Breast epithelium (tissue), 4 donors: Measurements from ENCODE around the gene CPA4. TPM values are rescaled to one million over a fixed set of nuclear protein-coding genes. Genes with fewer than 3 reads are reported as not detected.

ENCODE experiments used
- DNase-seq, 2 donors: peaks; one replicate each; pipeline ENCODE4 v3.0.0-alpha.2; 2019; ENCODE audit warnings: low spot score in 2 of 2
- H3K27ac ChIP-seq, 2 donors: fragments of 200-600 bp; sonication (generic) in 1 of 2; one replicate each; pipeline ENCODE4 v1.5.1; 2016 to 2019; ENCODE audit warnings: mild to moderate bottlenecking in 1 of 2
- H3K27me3 ChIP-seq, 2 donors: fragments of 200-600 bp; sonication (generic) in 1 of 2; one replicate each; pipeline versions ENCODE4 v1.5.1 to v1.6.0; 2017 to 2019; ENCODE audit warnings: control low read depth in 1 of 2, mild to moderate bottlenecking in 1 of 2
- H3K36me3 ChIP-seq: fragments of 200-600 bp; one replicate; pipeline ENCODE4 v1.5.1; 2019
- H3K4me1 ChIP-seq, 2 donors: fragments of 200-600 bp; sonication (generic); one replicate each; pipeline ENCODE4 v1.5.1; 2016 to 2019; ENCODE audit warnings: control low read depth in 1 of 2
- H3K4me3 ChIP-seq, 3 donors: fragments of 200-600 bp; sonication (generic); 1 replicate in 2 of 3; 2 replicates in 1 of 3; pipeline ENCODE4 v1.5.1; 2016 to 2019; ENCODE audit warnings: mild to moderate bottlenecking in 3 of 3, moderate library complexity in 2 of 3
- H3K9me3 ChIP-seq, 2 donors: fragments of 200-600 bp; sonication (generic) in 1 of 2; one replicate each; pipeline ENCODE4 v1.5.1; 2016 to 2019; ENCODE audit warnings: control low read depth in 1 of 2
- POLR2A ChIP-seq: fragments of 450-650 bp; IDR thresholded peaks from one replicate; pipeline ENCODE4 v1.6.1; 2016; ENCODE audit warnings: antibody characterized with exemption, mild to moderate bottlenecking, moderate library complexity
- POLR2AphosphoS5 ChIP-seq, 3 donors: sonication (generic); formaldehyde crosslinking; IDR thresholded peaks; one replicate each; pipeline ENCODE4 v1.6.1; 2017; ENCODE audit warnings: antibody characterized with exemption in 3 of 3
- intact Hi-C: fragments of 100-400 bp; cut with DNase I; formaldehyde crosslinking; loops from one replicate; pipeline ENCODE4 v1.15.1; 2023; ENCODE audit warnings: low total_unique reads
- total RNA-seq, 3 donors: library from RNA; depleted of rRNA; stranded (reverse); fragments of >200 nt; gene quantifications; one replicate each; pipeline ENCODE4 v1.1.0, GENCODE V29; 2016
- TF ChIP-seq, protein P1 (sequence below), 3 donors: fragments of 450-650 bp; IDR thresholded peaks; one replicate each; pipeline ENCODE4 v1.5.1; 2016 to 2017; ENCODE audit warnings: antibody characterized with exemption in 3 of 3, mild to moderate bottlenecking in 3 of 3, moderate library complexity in 3 of 3

CPA4 gene
- total RNA-seq, 3 donors from 2014 or later: 0.98 to 2.0 TPM; not detected in 1

DNA sequence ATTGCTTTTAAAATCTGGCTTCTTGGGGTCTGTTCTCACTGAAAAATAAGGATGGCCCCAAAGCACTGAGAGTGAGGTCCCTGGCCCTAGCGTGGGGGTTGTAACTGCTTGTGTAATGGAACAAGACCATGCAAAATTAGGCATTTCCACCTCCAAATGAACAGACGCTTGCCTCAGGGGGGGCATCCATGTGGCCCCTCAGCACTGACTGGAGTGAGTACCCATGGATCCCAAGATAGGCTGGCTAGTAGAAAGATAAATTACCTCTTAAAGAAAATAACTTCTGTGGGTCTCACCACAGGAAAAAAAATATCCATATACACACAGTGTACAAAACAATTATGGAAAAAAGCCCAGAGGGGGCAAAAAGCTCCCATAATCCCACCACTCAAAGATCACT is 72.1 kb downstream of the CPA4 start:
- Histone ChIP-seq H3K4me3 (no peak overlapping the region), H3K27me3 (no peaks in the 10 kb centered on the region), H3K27ac (peak overlapping the region in 1 of 2 donors; percentile 40), H3K4me1 (peaks cover 6 to 13% of the 10 kb centered on the region in 2 donors), H3K36me3 (no peaks in the 10 kb centered on the region), H3K9me3 (no peaks in the 10 kb centered on the region)
- DNase-seq: no peak
- TF ChIP-seq POLR2A (no peak), POLR2AphosphoS5 (IDR thresholded peaks at IDR 0.05) (no peak)
- TF ChIP-seq, protein P1, sequence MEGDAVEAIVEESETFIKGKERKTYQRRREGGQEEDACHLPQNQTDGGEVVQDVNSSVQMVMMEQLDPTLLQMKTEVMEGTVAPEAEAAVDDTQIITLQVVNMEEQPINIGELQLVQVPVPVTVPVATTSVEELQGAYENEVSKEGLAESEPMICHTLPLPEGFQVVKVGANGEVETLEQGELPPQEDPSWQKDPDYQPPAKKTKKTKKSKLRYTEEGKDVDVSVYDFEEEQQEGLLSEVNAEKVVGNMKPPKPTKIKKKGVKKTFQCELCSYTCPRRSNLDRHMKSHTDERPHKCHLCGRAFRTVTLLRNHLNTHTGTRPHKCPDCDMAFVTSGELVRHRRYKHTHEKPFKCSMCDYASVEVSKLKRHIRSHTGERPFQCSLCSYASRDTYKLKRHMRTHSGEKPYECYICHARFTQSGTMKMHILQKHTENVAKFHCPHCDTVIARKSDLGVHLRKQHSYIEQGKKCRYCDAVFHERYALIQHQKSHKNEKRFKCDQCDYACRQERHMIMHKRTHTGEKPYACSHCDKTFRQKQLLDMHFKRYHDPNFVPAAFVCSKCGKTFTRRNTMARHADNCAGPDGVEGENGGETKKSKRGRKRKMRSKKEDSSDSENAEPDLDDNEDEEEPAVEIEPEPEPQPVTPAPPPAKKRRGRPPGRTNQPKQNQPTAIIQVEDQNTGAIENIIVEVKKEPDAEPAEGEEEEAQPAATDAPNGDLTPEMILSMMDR (IDR thresholded peaks at IDR 0.05): no peak
- intact Hi-C loops: no loop called here

DNA sequence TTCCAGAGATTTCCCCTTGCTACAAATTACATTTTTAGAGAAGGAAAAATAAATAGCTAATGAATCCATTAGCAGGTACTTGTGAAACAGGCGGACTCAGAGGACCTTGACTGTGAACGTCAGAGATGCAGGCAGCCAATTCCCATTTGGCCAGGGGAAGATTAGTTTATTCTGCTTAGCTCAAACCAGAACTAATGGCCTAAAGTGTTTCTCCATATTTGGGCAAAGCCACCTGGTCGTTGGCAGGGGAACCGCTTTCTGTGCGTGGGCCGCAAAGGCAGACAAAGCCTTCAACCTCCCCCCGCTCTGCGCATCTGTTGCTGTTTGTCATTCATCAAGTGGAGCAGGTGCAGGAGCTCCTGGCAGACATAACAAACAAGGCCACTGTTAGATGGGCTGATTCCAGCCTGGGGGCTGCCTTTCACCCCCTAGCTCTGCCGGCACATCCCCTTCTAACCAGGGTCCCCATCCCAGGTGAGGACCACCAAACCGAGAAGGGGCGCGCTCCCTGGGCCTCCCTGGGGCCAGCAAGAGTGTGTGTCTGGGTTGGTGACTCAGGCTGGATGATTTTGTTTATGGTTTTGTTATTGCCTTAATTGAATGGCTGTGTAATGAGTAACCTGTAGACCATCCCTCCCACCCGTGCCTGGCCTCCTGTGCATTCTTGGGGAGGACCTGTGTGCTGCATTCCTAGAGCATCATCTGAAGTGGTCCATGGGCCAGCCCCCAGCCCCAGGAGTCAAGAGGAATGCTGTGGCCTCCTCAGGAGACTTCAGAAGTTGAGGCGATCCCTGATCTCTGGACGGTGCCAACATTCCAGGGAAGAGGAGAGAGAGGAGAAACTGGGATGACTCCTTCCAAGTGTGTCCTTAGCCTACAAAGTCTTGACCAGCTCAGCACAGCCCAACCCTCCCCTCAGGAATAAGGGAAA is 72.8 kb downstream of the CPA4 start:
- no peaks in the 10 kb centered on the region for H3K36me3 ChIP-seq
- DNase-seq: peak in 1 of 2 donors; percentile 73
- no peaks in the 10 kb centered on the region for H3K9me3 ChIP-seq
- intact Hi-C loops: no loop called here
- H3K27ac ChIP-seq: peak overlapping the region in 1 of 2 donors; percentile 40
- peaks cover 6 to 15% of the 10 kb centered on the region in 2 donors for H3K4me1 ChIP-seq
- H3K27me3 ChIP-seq: no peaks in the 10 kb centered on the region
- H3K4me3 ChIP-seq: no peak overlapping the region
- TF ChIP-seq POLR2AphosphoS5 (IDR thresholded peaks at IDR 0.05) (no peak), POLR2A (no peak)
- TF ChIP-seq, protein P1 (IDR thresholded peaks at IDR 0.05): no peak

DNA sequence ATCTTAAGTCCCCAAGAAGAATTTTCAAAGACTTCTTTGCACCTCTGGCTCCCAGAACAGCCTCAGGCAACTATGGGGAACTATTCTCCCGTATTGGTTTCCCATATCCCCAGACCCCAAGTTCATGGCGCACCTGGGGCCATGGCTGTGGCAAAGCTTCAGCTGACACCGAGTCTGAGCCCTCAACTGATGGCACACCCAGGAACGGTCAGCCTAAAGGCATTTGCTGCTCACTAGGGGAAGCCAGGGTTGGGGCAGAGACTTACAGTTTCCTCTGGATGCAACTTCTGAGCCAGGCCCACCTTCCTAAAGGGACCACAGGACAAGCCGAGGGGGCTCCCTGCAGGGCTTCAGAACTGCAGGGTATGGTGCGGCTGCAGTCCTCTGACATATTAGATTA is 73.6 kb downstream of the CPA4 start:
- Histone ChIP-seq H3K27ac (peak overlapping the region in 1 of 2 donors; percentile 40), H3K4me3 (no peak overlapping the region), H3K4me1 (peaks cover 6 to 19% of the 10 kb centered on the region in 2 donors), H3K36me3 (no peaks in the 10 kb centered on the region), H3K27me3 (no peaks in the 10 kb centered on the region), H3K9me3 (no peaks in the 10 kb centered on the region)
- TF ChIP-seq POLR2A (no peak), POLR2AphosphoS5 (IDR thresholded peaks at IDR 0.05) (no peak)
- TF ChIP-seq, protein P1 (IDR thresholded peaks at IDR 0.05): no peak
- no peak for DNase-seq
- intact Hi-C loops: no loop called here

DNA sequence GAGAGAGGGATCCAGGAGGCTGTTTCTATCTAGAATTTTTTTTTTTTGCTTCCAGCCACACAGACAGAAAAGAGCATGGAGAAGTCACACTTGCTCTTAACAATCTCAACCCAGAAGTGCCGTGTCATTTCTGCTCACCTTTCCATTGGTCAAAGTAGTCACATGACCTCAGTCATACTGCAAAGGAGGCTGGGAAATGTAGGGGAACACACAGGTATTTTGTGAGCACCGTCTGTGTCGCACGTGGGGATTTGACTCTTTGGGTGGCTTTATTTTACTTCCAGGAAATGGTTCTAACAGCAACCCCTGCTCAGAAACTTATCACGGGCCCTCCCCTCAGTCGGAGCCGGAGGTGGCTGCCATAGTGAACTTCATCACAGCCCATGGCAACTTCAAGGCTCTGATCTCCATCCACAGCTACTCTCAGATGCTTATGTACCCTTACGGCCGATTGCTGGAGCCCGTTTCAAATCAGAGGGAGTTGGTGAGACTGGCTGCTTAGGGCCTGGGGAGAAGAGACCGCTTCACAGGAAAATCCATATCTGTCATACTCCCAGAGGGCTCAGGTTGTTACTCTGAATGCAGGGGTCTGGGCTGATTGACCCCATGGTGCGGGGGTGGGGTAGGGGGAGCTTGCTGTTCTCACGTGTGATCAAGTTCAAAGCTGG is 74.3 kb downstream of the CPA4 start:
- peaks cover 6 to 19% of the 10 kb centered on the region in 2 donors for H3K4me1 ChIP-seq
- intact Hi-C loops: no loop called here

More for the DNA sequence above, 74.3 kb downstream of the CPA4 start:
- TF ChIP-seq, protein P1 (IDR thresholded peaks at IDR 0.05): no peak
- no peak for TF ChIP-seq POLR2AphosphoS5 (IDR thresholded peaks at IDR 0.05)
- TF ChIP-seq POLR2A: no peak
- no peaks in the 10 kb centered on the region for H3K9me3 ChIP-seq
- H3K27me3 ChIP-seq: no peaks in the 10 kb centered on the region
- H3K36me3 ChIP-seq: no peaks in the 10 kb centered on the region
- DNase-seq: no peak
- H3K4me3 ChIP-seq: no peak overlapping the region
- no peak overlapping the region for H3K27ac ChIP-seq
